Measurements from ENCODE around the gene OR11H7.
"Not testable (repeated sequence)": the region's sequence is repeated elsewhere in the genome, so short reads cannot be mapped to it uniquely, and the experiment has no call there.

Gene OR11H7

DNA sequence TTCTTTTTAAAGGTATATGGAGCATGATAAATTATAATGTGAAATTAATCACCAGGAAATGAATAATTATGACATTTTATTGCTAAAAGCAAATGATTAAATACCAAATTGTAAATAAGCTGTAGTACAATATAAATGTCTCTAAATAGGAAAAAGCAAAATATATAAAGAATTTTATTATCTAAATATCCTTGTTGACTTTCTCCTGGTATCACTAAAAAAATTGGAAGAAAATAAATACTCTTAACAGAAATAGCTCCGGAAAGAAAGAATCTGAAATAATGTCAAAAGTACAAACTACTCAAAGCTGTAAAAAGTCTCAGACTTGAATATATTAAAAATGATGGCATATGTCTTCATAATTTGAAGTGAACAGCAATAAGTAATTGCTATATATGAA lies at the start of gene OR11H7:
Gene OR11H7, plus strand, starts transcription at position 301 of the 400 bp plus-strand sequence.
- DNase-seq (ENCODE audit: low spot score), result no peak

DNA sequence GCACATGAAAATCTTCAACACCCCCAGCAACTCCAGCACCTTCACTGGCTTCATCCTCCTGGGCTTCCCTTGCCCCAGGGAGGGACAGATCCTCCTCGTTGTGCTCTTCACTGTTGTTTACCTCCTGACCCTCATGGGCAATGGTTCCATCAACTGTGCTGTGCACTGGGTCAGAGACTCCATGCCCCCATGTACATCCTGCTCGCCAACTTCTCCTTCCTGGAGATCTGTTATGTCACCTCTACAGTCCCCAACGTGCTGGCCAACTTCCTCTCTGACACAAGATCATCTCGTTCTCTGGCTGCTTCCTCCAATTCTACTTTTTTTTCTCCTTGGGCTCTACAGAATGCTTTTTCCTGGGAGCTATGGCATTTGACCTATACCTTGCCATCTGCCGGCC lies 49.6 kb upstream of the OR11H7 start:
- no peak for DNase-seq (ENCODE audit: low spot score)

DNA sequence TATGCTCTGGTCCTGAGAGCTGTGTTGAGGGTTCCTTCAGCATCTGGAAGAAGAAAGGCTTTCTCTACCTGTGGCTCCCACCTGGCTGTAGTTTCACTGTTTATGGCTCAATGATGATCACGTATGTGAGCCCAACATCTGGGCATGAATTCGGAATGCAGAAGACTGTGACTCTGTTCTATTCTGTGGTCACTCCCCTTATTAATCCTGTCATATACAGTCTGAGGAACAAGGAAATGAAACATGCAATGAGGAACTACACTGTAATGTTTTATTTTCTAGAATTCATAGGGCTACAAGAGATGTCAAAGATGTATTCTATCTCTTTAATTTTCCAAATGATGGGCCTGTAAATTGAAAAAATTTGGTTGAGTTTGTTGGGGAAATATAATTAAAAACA lies 48.9 kb upstream of the OR11H7 start:
- no peak for DNase-seq (ENCODE audit: low spot score)

DNA sequence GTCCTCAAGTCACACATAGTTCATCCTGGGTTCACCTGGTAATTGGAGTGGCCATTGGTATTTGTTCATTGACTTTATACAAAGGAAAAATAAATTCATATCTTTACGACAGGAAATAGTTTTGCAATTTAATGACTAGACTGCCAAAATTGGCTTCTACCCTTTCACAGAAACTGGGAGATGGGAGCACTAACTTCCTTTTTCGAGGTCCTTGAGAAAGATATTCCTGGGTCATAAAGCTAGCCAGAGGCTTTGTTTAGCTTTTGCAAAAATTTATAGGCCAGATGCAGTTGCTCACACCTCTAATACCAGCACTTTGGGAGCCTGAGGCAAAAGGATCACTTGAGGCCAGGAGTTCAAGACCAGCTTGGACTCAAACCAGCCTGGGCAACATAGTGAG lies 48.3 kb upstream of the OR11H7 start:
- no peak for DNase-seq (ENCODE audit: low spot score)

DNA sequence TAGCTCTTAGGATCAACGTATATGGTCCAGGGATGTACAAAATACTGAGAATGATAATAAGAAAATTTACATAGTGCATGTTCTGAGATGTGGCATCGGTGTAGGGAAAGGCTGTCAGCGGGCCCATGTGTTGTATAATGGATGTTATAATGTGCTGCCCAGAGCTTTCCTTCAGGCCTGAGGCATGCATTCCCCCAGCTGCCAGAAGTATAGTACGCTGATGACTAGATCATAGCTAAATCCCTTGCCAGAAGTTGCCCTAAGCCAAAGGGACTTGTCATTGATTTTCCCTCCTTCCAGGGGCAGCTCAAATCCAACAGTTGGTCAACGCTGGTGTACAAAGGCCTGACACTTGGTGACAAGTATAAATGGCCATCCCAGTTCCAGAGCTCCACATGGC lies 44.6 kb upstream of the OR11H7 start:
- DNase-seq (ENCODE audit: low spot score), result no peak

DNA sequence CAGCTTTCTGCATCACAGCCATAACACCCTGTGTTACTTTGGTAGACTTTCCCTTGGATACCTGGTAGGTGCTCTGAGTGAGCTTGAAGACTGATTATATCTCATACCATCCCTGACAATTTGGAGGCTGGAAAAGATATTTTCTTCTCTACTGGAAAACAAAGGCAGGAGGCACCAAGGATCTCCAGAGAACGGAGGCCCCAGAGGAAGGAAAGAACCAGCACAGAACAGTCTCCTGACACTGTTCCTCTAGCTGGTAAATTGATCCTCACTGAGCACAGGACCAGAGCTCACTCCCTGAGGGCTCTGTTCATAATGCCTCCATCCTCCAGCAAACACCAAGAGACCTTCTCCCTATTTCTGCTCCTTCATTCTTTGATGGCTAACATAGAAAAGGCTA lies 38.2 kb upstream of the OR11H7 start, which contains the start of gene OR11G2:
Gene OR11G2, plus strand, starts transcription at position 301 of the 400 bp plus-strand sequence. CDS start 6,542 bp downstream, outside the sequence.
- DNase-seq (ENCODE audit: low spot score), result no peak

DNA sequence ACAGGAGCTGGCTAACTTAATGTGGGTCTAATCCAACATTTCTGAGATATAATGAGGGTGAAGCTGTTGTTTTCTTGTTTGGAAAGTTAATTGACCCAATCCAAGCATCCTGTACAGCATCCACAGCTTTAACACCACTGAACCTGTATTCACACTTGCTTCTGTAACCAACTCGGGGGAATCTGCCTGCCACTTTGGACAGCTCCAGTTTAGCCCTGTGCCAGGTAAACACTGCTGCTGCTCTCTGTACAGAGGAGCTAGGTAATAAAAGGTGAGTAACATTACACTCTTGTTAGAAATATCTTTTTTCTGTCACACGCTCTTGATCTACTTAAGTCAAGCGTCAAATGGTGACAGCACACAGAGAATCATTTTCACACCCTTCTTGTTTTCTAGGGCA lies 37.4 kb upstream of the OR11H7 start:
- DNase-seq (ENCODE audit: low spot score), result no peak

DNA sequence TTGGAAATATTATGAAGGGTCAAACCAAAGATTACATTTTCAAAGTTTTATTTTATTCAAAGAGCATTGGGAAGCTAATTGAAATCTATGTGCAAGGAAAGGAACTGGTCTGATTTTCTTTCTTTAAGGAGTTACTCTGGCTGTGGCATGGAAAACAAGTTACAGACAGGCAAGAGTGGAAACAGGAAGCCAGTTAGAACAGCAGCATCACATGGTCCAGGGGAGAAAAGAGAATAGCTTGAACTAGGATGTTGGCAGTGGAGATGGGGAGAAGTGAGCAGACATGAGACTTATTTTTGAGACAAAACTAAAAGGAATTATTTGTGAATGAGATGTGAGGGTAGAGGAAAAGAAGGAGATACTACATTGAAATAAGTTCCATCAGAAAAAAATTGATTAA lies 34.7 kb upstream of the OR11H7 start:
- no peak for DNase-seq (ENCODE audit: low spot score)

DNA sequence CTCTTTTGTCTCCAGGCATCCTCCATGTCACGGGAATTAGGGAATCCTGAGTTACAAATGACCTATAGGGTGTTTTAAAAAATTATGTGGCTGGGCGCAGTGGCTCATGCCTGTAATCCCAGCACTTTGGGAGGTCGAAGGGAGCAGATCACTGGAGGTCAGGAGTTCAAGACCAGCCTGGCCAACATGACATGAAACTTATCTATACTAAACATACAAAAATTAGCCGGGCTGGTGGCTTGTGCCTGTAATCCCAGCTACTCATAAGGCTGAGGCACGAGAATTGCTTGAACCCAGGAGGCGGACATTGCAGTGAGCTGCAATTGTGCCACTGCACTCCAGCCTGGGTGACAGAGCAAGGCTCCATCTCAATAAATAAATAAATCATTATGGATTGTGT lies 33.6 kb upstream of the OR11H7 start:
- DNase-seq (ENCODE audit: low spot score), result not testable (repeated sequence)

DNA sequence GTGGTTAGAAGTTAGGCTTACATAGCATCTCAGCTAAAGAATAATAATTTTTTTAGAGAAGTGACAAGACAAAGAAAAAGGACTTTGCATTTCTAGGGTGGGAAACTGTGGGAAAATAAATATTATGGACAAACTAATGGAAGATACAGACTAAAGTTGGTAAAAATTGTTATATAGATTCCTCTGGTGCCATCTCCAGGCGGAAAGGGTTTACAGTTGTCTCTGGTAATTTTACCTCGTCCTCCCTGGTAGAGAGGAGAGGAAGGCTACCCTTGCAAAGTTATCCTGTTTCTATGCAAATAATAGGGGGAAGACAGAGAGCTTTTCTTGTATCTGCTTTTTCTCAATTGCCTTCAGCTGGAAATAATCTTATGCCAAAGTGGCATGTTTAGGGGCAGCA lies 32.9 kb upstream of the OR11H7 start:
- DNase-seq (ENCODE audit: low spot score), result no peak

DNA sequence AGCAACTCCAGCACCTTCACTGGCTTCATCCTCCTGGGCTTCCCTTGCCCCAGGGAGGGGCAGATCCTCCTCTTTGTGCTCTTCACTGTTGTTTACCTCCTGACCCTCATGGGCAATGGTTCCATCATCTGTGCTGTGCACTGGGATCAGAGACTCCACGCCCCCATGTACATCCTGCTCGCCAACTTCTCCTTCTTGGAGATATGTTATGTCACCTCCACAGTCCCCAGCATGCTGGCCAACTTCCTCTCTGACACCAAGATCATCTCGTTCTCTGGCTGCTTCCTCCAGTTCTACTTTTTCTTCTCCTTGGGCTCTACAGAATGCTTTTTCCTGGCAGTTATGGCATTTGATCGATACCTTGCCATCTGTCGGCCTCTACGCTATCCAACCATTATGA lies 31.3 kb upstream of the OR11H7 start:
- DNase-seq (ENCODE audit: low spot score), result no peak

DNA sequence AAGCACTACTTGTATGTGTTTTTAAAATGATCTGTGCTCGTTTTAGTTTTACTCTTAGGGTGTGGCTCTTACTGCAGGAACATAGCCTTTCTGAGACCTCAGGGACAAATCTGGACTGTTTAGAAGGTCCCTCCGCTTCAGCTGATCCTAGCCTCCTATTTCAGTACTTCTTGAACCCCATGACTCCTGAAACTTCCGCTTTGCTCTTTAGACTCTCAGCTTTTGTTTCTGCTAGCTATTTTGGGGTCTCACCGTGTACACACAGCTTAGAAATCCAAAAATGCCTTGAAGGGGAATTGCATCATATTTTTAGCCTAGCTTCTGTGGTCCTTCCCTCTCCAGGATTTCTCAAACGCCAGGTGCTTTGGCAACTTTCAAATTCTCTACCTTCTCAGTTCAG lies 29.8 kb upstream of the OR11H7 start:
- no peak for DNase-seq (ENCODE audit: low spot score)

DNA sequence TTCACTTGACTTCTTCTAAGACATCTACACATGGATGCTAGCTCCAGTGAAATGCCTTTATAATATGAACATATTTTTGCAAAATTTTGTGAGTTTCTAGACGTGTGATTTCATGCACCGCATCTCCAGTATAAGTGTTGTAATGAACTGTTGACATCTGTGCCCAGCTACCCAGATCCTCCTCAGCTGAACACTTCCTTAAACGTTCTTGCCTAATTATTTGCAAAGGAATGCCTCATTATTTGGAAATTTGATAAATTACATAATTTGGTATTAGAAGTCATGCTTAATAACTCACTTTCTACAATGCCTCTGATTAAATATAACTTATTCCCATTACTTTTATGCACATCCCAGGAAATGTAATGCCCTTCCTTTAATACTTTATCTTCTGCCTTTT lies 24.1 kb upstream of the OR11H7 start:
- DNase-seq (ENCODE audit: low spot score), result no peak

DNA sequence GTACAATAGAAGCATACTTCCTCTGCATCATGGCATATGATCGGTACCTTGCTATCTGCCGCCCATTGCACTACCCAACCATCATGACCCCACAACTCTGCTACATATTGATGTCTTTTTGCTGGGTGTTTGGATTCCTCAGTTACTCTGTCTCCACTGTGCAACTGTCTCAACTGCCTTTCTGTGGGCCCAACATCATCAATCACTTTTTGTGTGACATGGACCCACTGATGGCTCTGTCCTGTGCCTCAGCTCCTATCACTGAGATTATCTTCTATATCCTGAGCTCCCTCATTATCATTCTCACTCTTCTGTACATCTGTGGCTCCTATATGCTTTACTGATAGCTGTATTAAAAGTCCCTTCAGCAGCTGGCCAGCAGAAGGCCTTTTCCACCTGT lies 19.2 kb upstream of the OR11H7 start:
- no peak for DNase-seq (ENCODE audit: low spot score)

DNA sequence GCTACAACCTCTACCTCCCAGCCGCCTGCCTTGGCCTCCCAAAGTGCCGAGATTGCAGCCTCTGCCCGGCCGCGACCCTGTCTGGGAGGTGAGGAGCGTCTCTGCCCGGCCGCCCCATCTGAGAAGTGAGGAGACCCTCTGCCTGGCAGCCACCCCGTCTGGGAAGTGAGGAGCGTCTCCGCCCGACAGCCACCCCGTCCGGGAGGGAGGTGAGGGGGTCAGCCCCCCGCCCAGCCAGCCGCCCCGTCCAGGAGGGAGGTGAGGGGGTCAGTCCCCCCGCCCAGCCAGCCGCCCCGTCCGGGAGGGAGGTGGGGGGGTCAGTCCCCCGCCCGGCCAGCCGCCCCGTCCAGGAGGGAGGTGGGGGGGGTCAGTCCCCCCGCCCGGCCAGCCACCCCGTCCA lies 16.4 kb upstream of the OR11H7 start:
- DNase-seq (ENCODE audit: low spot score), result not testable (repeated sequence)

DNA sequence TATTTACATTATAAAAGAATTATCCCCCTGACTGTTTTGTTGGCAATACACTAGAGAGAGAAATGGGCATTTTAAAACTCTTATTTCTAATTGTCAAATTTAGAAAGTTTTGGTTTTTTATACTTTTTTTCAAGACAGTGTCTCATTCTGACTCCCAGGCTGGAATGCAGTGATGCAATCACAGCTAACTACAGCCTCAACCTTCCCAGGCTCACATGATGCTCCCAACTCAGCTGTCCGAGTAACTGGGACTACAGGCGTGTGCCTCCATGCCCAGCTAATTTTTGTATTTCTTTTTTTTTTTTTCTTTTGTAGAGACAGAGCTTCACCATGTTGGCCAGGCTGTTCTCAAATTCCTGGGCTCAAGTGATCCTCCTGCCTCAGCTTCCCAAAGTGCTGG lies 13.6 kb upstream of the OR11H7 start:
- no peak for DNase-seq (ENCODE audit: low spot score)

DNA sequence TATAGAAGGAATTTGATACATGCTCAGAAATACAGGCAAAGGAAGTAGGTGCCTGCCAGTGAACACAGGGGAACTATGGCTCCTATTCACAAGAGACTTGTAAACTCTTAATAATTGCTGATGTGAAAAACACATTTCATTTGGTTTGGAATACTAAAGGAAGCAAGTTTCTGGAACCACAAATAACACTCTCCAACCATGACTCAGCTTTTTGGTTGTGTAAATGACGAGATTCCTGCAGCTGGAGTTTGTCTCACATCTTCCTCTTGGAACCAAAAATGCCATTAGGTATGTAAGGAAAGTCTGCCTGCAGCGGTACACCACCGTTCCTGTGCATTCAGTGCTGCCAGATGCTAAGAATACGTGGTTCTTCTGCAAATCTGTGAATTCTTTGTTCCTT lies 9.7 kb upstream of the OR11H7 start:
- no peak for DNase-seq (ENCODE audit: low spot score)

DNA sequence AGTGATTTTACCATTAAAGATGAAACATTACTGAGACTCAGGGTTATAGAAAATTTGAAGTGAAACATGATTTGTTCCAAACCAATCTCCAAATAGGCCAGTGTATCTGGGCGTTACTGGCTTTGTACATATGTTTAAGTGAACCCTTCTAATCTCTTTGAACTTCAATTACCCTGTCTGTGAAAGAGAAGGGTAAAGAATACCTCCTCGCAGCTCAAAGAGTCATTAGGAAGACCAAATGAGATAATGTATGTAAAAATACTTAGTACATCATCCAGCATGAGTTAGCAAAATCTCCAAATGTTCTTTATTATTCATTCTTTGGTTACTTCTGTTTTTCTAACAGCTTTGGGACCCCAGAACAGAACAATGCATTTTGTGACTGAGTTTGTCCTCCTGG lies 5.4 kb upstream of the OR11H7 start, which contains the start of gene OR11H6:
Gene OR11H6, plus strand, starts transcription at position 301 of the 400 bp plus-strand sequence. Its CDS starts 0 bp downstream, at position 301.
- no peak for DNase-seq (ENCODE audit: low spot score)

DNA sequence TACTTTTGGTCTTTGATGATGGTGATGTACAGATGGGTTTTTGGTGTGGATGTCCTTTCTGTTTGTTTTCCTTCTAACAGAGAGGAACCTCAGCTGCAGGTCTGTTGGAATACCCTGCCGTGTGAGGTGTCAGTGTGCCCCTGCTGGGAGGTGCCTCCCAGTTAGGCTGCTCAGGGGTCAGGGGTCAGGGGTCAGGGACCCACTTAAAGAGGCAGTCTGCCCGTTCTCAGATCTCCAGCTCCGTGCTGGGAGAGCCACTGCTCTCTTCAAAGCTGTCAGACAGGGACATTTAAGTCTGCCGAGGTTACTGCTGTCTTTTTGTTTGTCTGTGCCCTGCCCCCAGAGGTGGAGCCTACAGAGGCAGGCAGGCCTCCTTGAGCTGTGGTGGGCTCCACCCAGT lies 6.6 kb downstream of the OR11H7 start:
- DNase-seq (ENCODE audit: low spot score), result not testable (repeated sequence)

DNA sequence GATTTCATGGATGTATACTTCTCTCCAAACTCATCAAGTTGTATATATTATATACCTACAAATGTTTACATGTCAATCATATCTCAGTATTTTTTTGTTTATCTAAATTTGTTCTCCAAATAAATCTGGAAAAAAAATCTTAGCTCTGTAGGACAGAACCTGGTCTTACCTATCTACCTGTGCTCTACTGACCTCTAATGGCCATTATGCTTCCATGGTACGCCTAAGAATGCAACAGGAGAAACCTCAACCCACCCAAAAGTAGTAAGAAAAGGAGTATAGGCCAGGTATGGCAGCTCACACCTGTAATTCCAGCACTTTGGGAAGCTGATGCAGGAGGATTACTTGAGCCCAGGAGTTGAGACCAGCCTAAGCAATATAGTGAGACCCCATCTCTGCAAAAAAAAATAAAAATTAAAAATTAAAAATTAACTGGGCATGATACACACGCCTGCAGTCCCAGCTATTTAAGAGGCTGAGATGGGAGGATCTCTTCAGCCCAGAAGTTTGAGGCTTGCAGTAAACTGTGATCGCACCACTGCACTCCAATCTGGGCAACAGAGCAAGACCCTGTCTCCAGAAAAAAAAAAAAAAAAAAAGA lies 19.0 kb downstream of the OR11H7 start:
- no peak for DNase-seq (ENCODE audit: low spot score)

DNA sequence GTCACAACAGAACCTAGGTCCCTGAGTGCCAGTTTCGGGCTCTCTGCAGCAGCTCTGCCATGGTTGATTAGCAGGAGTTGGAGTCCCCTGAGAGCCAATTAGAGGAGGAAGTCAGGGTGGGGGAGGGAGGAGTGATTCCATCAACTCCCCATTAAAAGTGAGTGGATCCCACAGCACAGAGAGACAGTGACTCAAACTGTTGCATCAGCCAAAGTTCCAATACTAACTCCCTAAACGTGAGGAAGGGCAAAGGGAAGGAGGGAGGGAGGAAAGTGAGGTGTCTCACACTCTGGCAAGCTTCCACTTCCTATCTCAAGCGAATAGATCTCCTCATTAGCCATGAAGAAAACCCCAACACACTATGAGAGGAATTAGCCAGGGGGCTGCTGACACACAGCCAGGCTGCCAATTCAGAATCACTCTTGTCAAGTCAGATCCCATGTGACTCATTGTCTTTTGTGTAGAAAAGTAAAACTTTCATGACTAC lies 33.9 kb downstream of the OR11H7 start:
- DNase-seq (ENCODE audit: low spot score), result peak; percentile 53

DNA sequence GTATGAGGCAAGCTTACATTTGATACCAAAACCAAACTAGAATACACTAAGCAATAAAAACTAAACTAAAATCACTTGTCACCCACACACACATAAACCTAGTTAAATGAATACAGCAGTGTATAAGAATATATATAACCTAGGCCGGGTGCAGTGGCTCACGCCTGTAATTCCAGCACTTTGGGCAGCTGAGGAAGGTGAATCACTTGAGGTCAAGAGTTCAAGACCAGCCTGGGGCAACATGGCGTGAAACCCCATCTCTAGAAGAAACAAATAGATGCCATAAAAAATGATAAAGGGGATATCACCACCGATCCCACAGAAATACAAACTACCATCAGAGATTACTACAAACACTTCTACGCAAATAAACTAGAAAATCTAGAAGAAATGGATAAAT lies 35.6 kb downstream of the OR11H7 start:
- not testable (repeated sequence) for DNase-seq (ENCODE audit: low spot score)

DNA sequence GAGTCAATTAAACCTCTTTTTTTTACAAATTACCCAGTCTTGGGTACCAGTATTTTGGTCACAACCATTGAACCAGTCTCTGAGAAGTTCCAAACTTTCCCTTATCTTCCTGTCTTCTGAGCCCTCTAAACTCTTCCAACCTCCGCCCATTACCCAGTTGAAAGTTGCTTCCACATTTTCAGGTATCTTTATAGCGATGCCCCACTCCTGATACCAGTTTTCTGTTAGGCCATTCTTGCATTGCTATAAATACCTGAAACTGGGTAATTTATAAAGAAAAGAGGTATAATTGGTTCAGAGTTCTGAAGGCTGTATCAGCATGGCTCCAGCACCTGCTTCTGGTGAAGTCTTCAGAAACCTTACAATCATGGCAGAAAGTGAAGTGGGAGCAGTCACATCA lies 45.3 kb downstream of the OR11H7 start:
- DNase-seq (ENCODE audit: low spot score), result no peak

DNA sequence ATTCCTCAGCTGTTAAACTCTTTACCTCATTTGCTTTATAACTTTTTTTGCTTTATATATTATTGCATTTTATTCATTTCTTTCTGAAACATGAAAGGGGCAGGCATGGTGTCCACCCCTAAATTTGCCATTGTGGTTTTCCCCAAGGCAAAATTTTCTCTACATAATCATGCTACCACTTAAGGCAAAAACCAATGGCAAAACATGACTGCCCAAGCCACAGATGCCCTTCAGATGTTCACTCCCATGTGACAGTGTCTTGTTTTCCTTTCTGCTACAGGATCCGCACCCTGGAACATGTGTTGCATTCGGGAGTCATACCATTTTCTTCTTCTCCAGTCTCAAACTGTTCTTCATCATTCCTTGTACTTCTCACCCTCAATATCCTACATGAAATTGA lies 48.6 kb downstream of the OR11H7 start:
- DNase-seq (ENCODE audit: low spot score), result no peak
